ENCODE data around the gene SLC25A38.
"Not testable (repeated sequence)": the region's sequence is repeated elsewhere in the genome, so short reads cannot be mapped to it uniquely, and the experiment has no call there.

Gene SLC25A38

GRCh38 chr3:39349080-39349479, 34.1 kb upstream of the SLC25A38 start:
- Histone ChIP-seq H3K4me3 (ENCODE audit: low read depth, low read length) (no peak overlapping the region), H3K9ac (ENCODE audit: low read length) (no peak overlapping the region), H3K4me1 (ENCODE audit: control insufficient read depth, insufficient read depth, low read length) (peaks cover 14% of the 10 kb centered on the region), H3K27me3 (ENCODE audit: control insufficient read depth, insufficient read depth, low read length) (no peaks in the 10 kb centered on the region), H3K36me3 (ENCODE audit: control insufficient read depth, insufficient read depth, low read length) (no peaks in the 10 kb centered on the region), H3K27ac (ENCODE audit: low read depth, low read length) (no peak overlapping the region), H3K9me3 (ENCODE audit: control insufficient read depth, insufficient read depth, low read depth, low read length) (no peaks in the 10 kb centered on the region)

- H3K4me1 ChIP-seq (ENCODE audit: control insufficient read depth, insufficient read depth, low read length), result peaks cover 14% of the 10 kb centered on the region
- H3K36me3 ChIP-seq (ENCODE audit: control insufficient read depth, insufficient read depth, low read length), result no peaks in the 10 kb centered on the region
- no peak overlapping the region for H3K9ac ChIP-seq (ENCODE audit: low read length)
- no peak overlapping the region for H3K4me3 ChIP-seq (ENCODE audit: low read depth, low read length)
- H3K27me3 ChIP-seq (ENCODE audit: control insufficient read depth, insufficient read depth, low read length), result no peaks in the 10 kb centered on the region
- no peak overlapping the region for H3K27ac ChIP-seq (ENCODE audit: low read depth, low read length)
- H3K9me3 ChIP-seq (ENCODE audit: control insufficient read depth, insufficient read depth, low read depth, low read length), result no peaks in the 10 kb centered on the region
Observed at GRCh38 chr3:39350714-39351113, 32.5 kb upstream of the SLC25A38 start.

- H3K36me3 ChIP-seq (ENCODE audit: control insufficient read depth, insufficient read depth, low read length); H3K27me3 ChIP-seq (ENCODE audit: control insufficient read depth, insufficient read depth, low read length); H3K9me3 ChIP-seq (ENCODE audit: control insufficient read depth, insufficient read depth, low read depth, low read length); H3K27ac ChIP-seq (ENCODE audit: low read depth, low read length); H3K9ac ChIP-seq (ENCODE audit: low read length); H3K4me3 ChIP-seq (ENCODE audit: low read depth, low read length): not testable (repeated sequence)
- peaks cover 14% of the 10 kb centered on the region for H3K4me1 ChIP-seq (ENCODE audit: control insufficient read depth, insufficient read depth, low read length)
Observed at GRCh38 chr3:39351134-39351533, 32.0 kb upstream of the SLC25A38 start.

DNA sequence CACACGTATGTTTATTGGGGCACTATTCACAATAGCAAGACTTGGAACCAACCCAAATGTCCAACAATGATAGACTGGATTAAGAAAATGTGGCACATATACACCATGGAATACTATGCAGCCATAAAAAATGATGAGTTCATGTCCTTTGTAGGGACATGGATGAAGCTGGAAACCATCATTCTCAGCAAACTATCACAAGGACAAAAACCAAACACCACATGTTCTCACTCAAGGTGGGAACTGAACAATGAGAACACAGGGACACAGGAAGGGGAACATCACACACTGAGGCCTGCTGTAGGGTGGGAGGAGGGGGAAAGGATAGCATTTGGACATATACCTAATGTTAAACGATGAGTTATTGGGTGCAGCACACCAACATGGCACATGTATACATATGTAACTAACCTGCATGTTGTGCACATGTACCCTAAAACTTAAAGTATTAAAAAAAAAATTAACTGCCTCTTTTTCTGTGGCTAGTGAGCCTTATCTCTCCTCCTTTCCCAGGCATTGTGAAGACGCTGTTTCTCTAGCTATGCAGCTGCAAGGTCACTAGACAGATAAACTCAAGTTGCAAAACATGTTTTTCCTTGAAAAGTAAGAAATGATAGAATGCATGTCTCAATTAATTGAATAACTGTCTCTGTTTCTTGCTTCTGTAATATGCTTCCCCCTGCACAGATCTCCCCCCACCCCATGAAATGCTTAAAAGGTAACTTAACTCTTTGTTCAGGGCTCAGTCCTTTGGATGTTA, 29.8 kb upstream of the SLC25A38 start:
- not testable (repeated sequence) for H3K27me3 ChIP-seq (ENCODE audit: control insufficient read depth, insufficient read depth, low read length); H3K36me3 ChIP-seq (ENCODE audit: control insufficient read depth, insufficient read depth, low read length); H3K27ac ChIP-seq (ENCODE audit: low read depth, low read length); H3K9ac ChIP-seq (ENCODE audit: low read length); H3K4me1 ChIP-seq (ENCODE audit: control insufficient read depth, insufficient read depth, low read length); H3K4me3 ChIP-seq (ENCODE audit: low read depth, low read length); H3K9me3 ChIP-seq (ENCODE audit: control insufficient read depth, insufficient read depth, low read depth, low read length)

DNA sequence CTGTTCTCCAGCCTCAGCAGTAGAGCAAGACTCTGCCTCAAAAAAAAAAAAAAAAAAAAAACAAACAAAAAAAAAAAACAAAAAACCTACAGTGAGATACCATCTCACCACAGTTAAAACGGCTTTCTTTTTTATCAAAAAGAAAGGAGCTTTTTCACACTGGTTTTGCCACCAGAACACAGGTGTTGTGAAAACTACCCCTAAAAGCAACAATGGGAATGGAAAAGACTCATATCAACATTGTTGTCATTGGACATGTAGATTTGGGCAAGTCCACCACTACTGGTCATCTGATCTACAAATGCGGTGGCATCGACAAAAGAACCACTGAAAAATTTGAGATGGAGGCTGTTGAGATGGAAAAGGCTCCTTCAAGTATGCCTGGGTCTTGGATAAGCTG, 24.8 kb upstream of the SLC25A38 start:
- no peaks in the 10 kb centered on the region for H3K27me3 ChIP-seq (ENCODE audit: control insufficient read depth, insufficient read depth, low read length)
- H3K4me1 ChIP-seq (ENCODE audit: control insufficient read depth, insufficient read depth, low read length), result no peaks in the 10 kb centered on the region
- no peaks in the 10 kb centered on the region for H3K36me3 ChIP-seq (ENCODE audit: control insufficient read depth, insufficient read depth, low read length)
- H3K27ac ChIP-seq (ENCODE audit: low read depth, low read length), result no peak overlapping the region
- no peaks in the 10 kb centered on the region for H3K9me3 ChIP-seq (ENCODE audit: control insufficient read depth, insufficient read depth, low read depth, low read length)
- no peak overlapping the region for H3K9ac ChIP-seq (ENCODE audit: low read length)
- H3K4me3 ChIP-seq (ENCODE audit: low read depth, low read length), result no peak overlapping the region

DNA sequence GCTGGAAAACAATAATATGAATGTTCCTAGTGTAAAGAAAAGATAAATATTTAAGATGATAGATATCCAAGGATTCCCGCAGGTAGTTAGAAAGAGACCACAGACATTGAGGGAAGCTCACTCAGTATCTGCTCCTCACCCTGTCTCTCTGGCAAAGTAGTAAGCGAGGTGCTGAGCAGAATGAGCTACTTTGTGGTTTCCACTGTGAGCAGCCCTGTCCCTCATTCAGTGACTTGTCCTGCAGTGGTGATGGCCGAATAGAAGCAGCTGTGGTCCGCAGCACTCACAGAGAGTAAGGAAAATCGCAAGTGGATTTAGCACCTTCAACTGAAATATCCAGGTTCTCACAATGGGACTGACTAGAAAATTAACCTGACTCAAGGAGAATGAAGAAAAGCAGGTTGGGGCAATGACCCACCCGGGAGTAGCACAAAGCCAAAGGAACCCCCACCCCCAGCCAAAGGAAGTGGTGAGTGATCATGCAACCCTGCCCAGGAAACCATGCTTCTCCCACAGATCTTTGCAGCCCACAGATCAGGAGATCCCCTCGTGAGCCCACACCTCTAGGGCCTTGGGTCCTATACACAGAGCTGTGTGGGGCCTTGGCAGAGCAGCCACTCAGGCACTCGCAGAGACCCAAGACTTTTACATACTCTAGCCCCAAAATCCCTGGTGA, 21.8 kb upstream of the SLC25A38 start:
- Histone ChIP-seq H3K27me3 (ENCODE audit: control insufficient read depth, insufficient read depth, low read length) (no peaks in the 10 kb centered on the region), H3K9ac (ENCODE audit: low read length) (no peak overlapping the region), H3K36me3 (ENCODE audit: control insufficient read depth, insufficient read depth, low read length) (no peaks in the 10 kb centered on the region), H3K4me1 (ENCODE audit: control insufficient read depth, insufficient read depth, low read length) (no peaks in the 10 kb centered on the region), H3K9me3 (ENCODE audit: control insufficient read depth, insufficient read depth, low read depth, low read length) (no peaks in the 10 kb centered on the region), H3K4me3 (ENCODE audit: low read depth, low read length) (no peak overlapping the region), H3K27ac (ENCODE audit: low read depth, low read length) (no peak overlapping the region)

DNA sequence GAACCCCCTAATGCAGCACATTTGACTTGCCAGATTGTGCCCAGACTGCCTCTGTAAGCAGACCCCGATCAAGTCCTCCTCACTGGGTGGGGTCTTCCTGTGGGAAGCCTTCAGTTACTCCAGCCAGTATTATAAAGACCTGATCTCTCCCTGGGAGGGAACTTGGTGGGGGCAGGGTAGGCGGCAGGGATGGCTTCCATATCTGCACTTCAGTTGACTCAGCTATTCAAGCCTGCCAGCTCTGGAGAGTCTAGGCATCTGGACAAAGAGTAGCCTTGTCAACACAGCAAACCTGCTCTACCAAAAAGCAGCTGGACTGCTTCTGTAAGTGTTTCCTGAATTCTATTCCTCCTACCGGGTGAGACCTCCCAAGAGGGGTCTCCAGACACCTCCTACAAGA, 21.0 kb upstream of the SLC25A38 start:
- H3K27ac ChIP-seq (ENCODE audit: low read depth, low read length), result no peak overlapping the region

DNA sequence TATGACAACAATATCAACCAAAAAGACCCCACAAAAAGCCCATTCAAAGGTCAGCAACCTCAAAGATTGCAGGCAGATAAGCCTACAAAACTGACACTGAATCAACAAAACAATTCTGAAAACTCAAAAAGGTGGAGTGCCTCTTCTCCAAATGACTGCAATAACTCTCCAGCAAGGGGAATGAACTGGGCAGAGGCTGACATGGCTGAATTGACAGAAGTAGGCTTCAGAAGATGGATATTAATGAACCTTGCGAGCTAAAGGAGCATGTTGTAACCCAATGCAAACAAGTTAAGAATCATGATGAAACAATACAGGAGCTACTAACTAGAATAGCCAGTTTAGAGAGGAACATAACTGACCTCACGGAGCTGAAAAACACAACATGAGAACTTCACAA, 20.4 kb upstream of the SLC25A38 start:
- Histone ChIP-seq H3K4me3 (ENCODE audit: low read depth, low read length) (no peak overlapping the region), H3K27ac (ENCODE audit: low read depth, low read length) (no peak overlapping the region), H3K9me3 (ENCODE audit: control insufficient read depth, insufficient read depth, low read depth, low read length) (no peaks in the 10 kb centered on the region), H3K9ac (ENCODE audit: low read length) (no peak overlapping the region), H3K36me3 (ENCODE audit: control insufficient read depth, insufficient read depth, low read length) (no peaks in the 10 kb centered on the region), H3K4me1 (ENCODE audit: control insufficient read depth, insufficient read depth, low read length) (no peaks in the 10 kb centered on the region), H3K27me3 (ENCODE audit: control insufficient read depth, insufficient read depth, low read length) (no peaks in the 10 kb centered on the region)

More for the DNA sequence above, 21.0 kb upstream of the SLC25A38 start:
- no peaks in the 10 kb centered on the region for H3K9me3 ChIP-seq (ENCODE audit: control insufficient read depth, insufficient read depth, low read depth, low read length)
- no peak overlapping the region for H3K9ac ChIP-seq (ENCODE audit: low read length)
- no peak overlapping the region for H3K4me3 ChIP-seq (ENCODE audit: low read depth, low read length)
- no peaks in the 10 kb centered on the region for H3K36me3 ChIP-seq (ENCODE audit: control insufficient read depth, insufficient read depth, low read length)
- no peaks in the 10 kb centered on the region for H3K27me3 ChIP-seq (ENCODE audit: control insufficient read depth, insufficient read depth, low read length)
- no peaks in the 10 kb centered on the region for H3K4me1 ChIP-seq (ENCODE audit: control insufficient read depth, insufficient read depth, low read length)

DNA sequence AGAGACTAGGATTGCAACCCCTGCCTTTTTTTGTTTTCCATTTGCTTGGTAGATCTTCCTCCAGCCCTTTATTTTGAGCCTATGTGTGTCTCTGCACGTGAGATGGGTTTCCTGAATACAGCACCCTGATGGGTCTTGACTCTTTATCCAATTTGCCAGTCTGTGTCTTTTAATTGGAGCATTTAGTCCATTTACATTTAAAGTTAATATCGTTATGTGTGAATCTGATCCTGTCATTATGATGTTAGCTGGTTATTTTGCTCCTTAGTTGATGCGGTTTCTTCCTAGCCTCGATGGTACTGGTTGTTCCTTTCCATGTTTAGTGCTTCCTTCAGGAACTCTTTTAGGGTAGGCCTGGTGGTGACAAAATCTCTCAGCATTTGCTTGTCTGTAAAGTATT, 12.7 kb upstream of the SLC25A38 start:
- H3K4me1 ChIP-seq (ENCODE audit: control insufficient read depth, insufficient read depth, low read length); H3K27me3 ChIP-seq (ENCODE audit: control insufficient read depth, insufficient read depth, low read length); H3K4me3 ChIP-seq (ENCODE audit: low read depth, low read length); H3K36me3 ChIP-seq (ENCODE audit: control insufficient read depth, insufficient read depth, low read length); H3K9ac ChIP-seq (ENCODE audit: low read length); H3K9me3 ChIP-seq (ENCODE audit: control insufficient read depth, insufficient read depth, low read depth, low read length); H3K27ac ChIP-seq (ENCODE audit: low read depth, low read length): not testable (repeated sequence)

DNA sequence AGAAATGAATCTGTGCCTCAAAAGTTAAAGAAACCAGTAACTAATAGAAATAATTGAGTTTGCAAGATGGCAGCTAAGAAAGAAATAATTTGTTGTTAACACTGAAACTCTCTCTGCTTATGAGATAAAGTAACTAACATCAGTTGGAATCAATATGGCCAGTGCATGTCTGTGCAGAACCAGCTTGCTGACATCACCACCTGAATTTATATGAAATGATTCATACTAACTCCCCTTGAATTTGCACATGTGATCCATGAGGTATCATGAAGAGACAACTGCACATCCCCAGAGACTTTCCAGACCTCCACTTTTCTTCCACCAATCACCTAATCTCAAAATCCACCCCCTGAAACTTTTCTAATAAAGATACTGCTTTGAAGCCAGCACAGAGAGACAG, 10.3 kb upstream of the SLC25A38 start:
- H3K4me1 ChIP-seq (ENCODE audit: control insufficient read depth, insufficient read depth, low read length), result peaks cover 11% of the 10 kb centered on the region
- H3K9me3 ChIP-seq (ENCODE audit: control insufficient read depth, insufficient read depth, low read depth, low read length), result peaks cover 4% of the 10 kb centered on the region; the same call in 1 of the 2 replicates
- H3K9ac ChIP-seq (ENCODE audit: low read length), result no peak overlapping the region
- H3K27ac ChIP-seq (ENCODE audit: low read depth, low read length), result no peak overlapping the region
- H3K4me3 ChIP-seq (ENCODE audit: low read depth, low read length), result no peak overlapping the region
- H3K36me3 ChIP-seq (ENCODE audit: control insufficient read depth, insufficient read depth, low read length), result no peaks in the 10 kb centered on the region
- H3K27me3 ChIP-seq (ENCODE audit: control insufficient read depth, insufficient read depth, low read length), result no peaks in the 10 kb centered on the region

- no peak overlapping the region for H3K9ac ChIP-seq (ENCODE audit: low read length)
- H3K27ac ChIP-seq (ENCODE audit: low read depth, low read length), result no peak overlapping the region
- H3K9me3 ChIP-seq (ENCODE audit: control insufficient read depth, insufficient read depth, low read depth, low read length), result peaks cover 4% of the 10 kb centered on the region; the same call in 1 of the 2 replicates
- peaks cover 13% of the 10 kb centered on the region for H3K4me1 ChIP-seq (ENCODE audit: control insufficient read depth, insufficient read depth, low read length)
- H3K36me3 ChIP-seq (ENCODE audit: control insufficient read depth, insufficient read depth, low read length), result no peaks in the 10 kb centered on the region
- H3K4me3 ChIP-seq (ENCODE audit: low read depth, low read length), result no peak overlapping the region
- no peaks in the 10 kb centered on the region for H3K27me3 ChIP-seq (ENCODE audit: control insufficient read depth, insufficient read depth, low read length)
Observed at GRCh38 chr3:39376959-39377634, 6.1 kb upstream of the SLC25A38 start.

Measured in HUES6 (cell line).